ENCODE results near the gene MAPK1IP1L. TPM values are rescaled to one million over a fixed set of nuclear protein-coding genes. Genes with fewer than 3 reads are reported as not detected.
"Not testable (repeated sequence)": the region's sequence is repeated elsewhere in the genome, so short reads cannot be mapped to it uniquely, and the experiment has no call there.

Gene MAPK1IP1L
- total and polyA plus RNA-seq, 5 donors: 31.4 to 96.4 (median 60.8) TPM

DNA sequence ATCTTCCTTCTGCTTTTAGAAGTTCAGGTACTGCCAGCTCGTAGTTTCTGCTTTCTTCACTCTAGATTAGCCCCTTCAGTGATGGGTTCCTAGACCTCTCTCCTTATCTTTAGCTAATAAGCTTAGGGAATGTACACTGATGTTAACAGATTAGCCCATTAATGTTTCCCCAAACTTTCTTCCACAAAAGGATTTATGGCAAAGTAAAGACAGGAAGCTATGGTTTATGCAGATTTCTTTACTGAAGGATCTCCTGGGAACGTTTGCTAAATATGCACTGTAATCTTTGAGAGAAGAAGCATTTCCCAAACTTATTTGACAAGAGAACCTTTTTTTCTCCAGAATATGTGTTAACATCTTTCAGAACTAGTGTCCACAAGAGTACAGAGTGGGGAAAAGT lies 20.3 kb upstream of the MAPK1IP1L start:
- H3K4me1 ChIP-seq (ENCODE audit: control insufficient read depth, insufficient read depth, low read length): no peaks in the 10 kb centered on the region
- intact Hi-C loops (cut with DNase I): no loop called here
- ATAC-seq (no peak), DNase-seq (no peak)
- no peak overlapping the region for H3K4me3 ChIP-seq (ENCODE audit: low read length)
- 33% methylated on average over 2 of the region's 2 CpGs for WGBS
- no peak overlapping the region for H3K27ac ChIP-seq (ENCODE audit: low read length)
- H3K9me3 ChIP-seq (ENCODE audit: control insufficient read depth, low read length): no peaks in the 10 kb centered on the region
- H3K27me3 ChIP-seq (ENCODE audit: control insufficient read depth, insufficient read depth): no peaks in the 10 kb centered on the region

GRCh38 chr14:55037995-55038394 lies 13.5 kb upstream of the MAPK1IP1L start:
- DNase-seq; H3K9me3 ChIP-seq (ENCODE audit: control insufficient read depth, low read length); H3K27ac ChIP-seq (ENCODE audit: low read length); ATAC-seq; H3K27me3 ChIP-seq (ENCODE audit: control insufficient read depth, insufficient read depth); H3K4me1 ChIP-seq (ENCODE audit: control insufficient read depth, insufficient read depth, low read length); H3K4me3 ChIP-seq (ENCODE audit: low read length); intact Hi-C loops (cut with DNase I): not testable (repeated sequence)

DNA sequence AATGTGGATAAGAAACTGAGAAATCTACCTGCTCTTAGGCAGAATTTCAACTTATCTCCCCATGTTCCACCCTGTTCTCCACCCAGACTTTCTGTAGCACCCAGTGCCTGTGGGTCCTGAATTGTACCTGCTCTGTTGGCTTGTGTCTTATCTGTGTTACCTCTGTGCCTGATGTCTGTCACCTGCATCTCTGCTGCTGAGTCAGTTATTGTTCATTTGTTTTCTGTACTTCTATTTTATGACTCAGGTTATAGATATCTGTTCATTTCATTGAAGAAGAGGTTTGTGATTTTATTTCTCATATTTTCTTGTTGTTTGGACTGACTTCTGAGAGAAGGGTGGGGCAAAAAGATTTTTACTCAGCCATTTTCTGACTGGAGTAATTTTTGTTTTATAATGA lies 12.7 kb upstream of the MAPK1IP1L start:
- intact Hi-C loops (cut with DNase I): no loop called here
- no peak for DNase-seq
- no peaks in the 10 kb centered on the region for H3K9me3 ChIP-seq (ENCODE audit: control insufficient read depth, low read length)
- no peak overlapping the region for H3K27ac ChIP-seq (ENCODE audit: low read length)
- H3K4me1 ChIP-seq (ENCODE audit: control insufficient read depth, insufficient read depth, low read length): no peaks in the 10 kb centered on the region
- H3K27me3 ChIP-seq (ENCODE audit: control insufficient read depth, insufficient read depth): no peaks in the 10 kb centered on the region
- no peak overlapping the region for H3K4me3 ChIP-seq (ENCODE audit: low read length)
- no peak for ATAC-seq

- no peak for DNase-seq
- WGBS: 92% methylated on average over 5 of the region's 5 CpGs
- Histone ChIP-seq H3K4me1 (ENCODE audit: control insufficient read depth, insufficient read depth, low read length) (no peaks in the 10 kb centered on the region), H3K27ac (ENCODE audit: low read length) (no peak overlapping the region), H3K4me3 (ENCODE audit: low read length) (no peak overlapping the region), H3K9me3 (ENCODE audit: control insufficient read depth, low read length) (no peaks in the 10 kb centered on the region), H3K27me3 (ENCODE audit: control insufficient read depth, insufficient read depth) (no peaks in the 10 kb centered on the region)
- intact Hi-C loops (cut with DNase I): no loop called here
- no peak for ATAC-seq
Measured at GRCh38 chr14:55043528-55043927, 7.9 kb upstream of the MAPK1IP1L start.

DNA sequence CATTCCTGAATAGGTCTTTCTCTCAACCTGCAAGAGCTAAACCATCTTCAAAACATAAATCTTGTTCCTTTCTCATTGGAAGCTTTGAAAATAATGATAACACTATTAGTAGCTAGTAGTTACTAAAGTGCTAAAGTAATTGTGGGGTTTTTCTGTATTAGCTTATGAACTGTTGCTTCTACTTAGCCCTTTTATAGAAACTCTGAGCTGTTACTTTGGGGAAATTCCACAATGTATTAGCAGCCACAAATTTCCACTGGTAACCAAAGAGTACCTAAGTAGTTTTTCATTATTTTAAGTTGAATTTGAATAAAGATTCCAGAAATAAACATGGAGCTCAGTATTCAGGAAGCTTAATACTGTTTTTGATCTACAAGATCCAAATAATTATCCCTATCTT lies 6.4 kb upstream of the MAPK1IP1L start:
- Histone ChIP-seq H3K27me3 (ENCODE audit: control insufficient read depth, insufficient read depth) (no peaks in the 10 kb centered on the region), H3K9me3 (ENCODE audit: control insufficient read depth, low read length) (no peaks in the 10 kb centered on the region), H3K27ac (ENCODE audit: low read length) (no peak overlapping the region), H3K4me3 (ENCODE audit: low read length) (no peak overlapping the region), H3K4me1 (ENCODE audit: control insufficient read depth, insufficient read depth, low read length) (no peaks in the 10 kb centered on the region)
- DNase-seq (no peak), ATAC-seq (no peak)
- intact Hi-C loops (cut with DNase I): no loop called here

- no peak for ATAC-seq
- no peak for DNase-seq
- intact Hi-C loops (cut with DNase I): no loop called here
- Histone ChIP-seq H3K9me3 (ENCODE audit: control insufficient read depth, low read length) (no peaks in the 10 kb centered on the region), H3K4me3 (ENCODE audit: low read length) (no peak overlapping the region), H3K4me1 (ENCODE audit: control insufficient read depth, insufficient read depth, low read length) (peaks cover 3% of the 10 kb centered on the region), H3K27me3 (ENCODE audit: control insufficient read depth, insufficient read depth) (no peaks in the 10 kb centered on the region), H3K27ac (ENCODE audit: low read length) (no peak overlapping the region)
- 81% methylated on average over 5 of the region's 5 CpGs for WGBS
Measured at GRCh38 chr14:55047301-55048053, 4.0 kb upstream of the MAPK1IP1L start.

DNA sequence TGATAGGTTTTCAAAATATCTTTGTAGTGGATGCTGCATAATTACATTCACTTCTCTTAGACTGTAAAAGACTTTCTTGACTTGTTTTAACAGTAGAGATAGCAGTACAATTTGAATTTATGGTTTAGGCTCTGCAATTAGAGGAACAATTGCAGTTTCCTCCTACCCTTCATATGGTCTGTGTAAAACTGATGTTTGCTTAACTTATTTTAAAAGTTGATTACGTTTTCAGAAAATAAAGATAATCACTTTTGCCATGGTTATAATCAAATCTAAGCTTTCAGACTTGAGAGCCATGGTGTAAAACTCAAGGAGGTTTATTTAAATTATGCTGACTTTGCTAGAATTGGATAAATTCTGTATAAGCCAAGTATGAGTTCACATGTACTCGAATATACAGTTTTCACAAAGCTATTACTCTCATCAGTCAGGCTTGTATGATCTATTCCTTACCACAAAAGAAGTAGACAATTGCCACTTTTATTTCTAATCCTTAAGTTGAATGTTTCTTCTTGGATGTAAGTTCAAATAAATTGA lies 2.5 kb upstream of the MAPK1IP1L start:
- H3K4me1 ChIP-seq (ENCODE audit: control insufficient read depth, insufficient read depth, low read length): peaks cover 3% of the 10 kb centered on the region
- ATAC-seq (no peak), DNase-seq (no peak)
- H3K27me3 ChIP-seq (ENCODE audit: control insufficient read depth, insufficient read depth): no peaks in the 10 kb centered on the region
- no peaks in the 10 kb centered on the region for H3K9me3 ChIP-seq (ENCODE audit: control insufficient read depth, low read length)
- H3K4me3 ChIP-seq (ENCODE audit: low read length): no peak overlapping the region
- 84% methylated on average over 2 of the region's 2 CpGs for WGBS
- intact Hi-C loops (cut with DNase I): no loop called here
- no peak overlapping the region for H3K27ac ChIP-seq (ENCODE audit: low read length)

- DNase-seq (no peak), ATAC-seq (no peak)
- H3K4me3 ChIP-seq (ENCODE audit: low read length): peak overlapping the region; percentile 62
- peaks cover 3% of the 10 kb centered on the region for H3K4me1 ChIP-seq (ENCODE audit: control insufficient read depth, insufficient read depth, low read length)
- WGBS: under 1% methylated on average over 10 of the region's 10 CpGs
- H3K27me3 ChIP-seq (ENCODE audit: control insufficient read depth, insufficient read depth): no peaks in the 10 kb centered on the region
- intact Hi-C loops (cut with DNase I): no loop called here
- H3K27ac ChIP-seq (ENCODE audit: low read length): peak overlapping the region; percentile 73
- H3K9me3 ChIP-seq (ENCODE audit: control insufficient read depth, low read length): no peaks in the 10 kb centered on the region
Measured at GRCh38 chr14:55051165-55051422, 353 bp upstream of the MAPK1IP1L start.

GRCh38 chr14:55052269-55052930 lies 953 bp downstream of the MAPK1IP1L start:
- peaks cover 3% of the 10 kb centered on the region for H3K4me1 ChIP-seq (ENCODE audit: control insufficient read depth, insufficient read depth, low read length)
- ATAC-seq: no peak
- H3K9me3 ChIP-seq (ENCODE audit: control insufficient read depth, low read length): no peaks in the 10 kb centered on the region
- peak overlapping the region; percentile 62 for H3K4me3 ChIP-seq (ENCODE audit: low read length)
- intact Hi-C loops (cut with DNase I): no loop called here
- H3K27ac ChIP-seq (ENCODE audit: low read length): peak overlapping the region; percentile 95
- no peaks in the 10 kb centered on the region for H3K27me3 ChIP-seq (ENCODE audit: control insufficient read depth, insufficient read depth)
- DNase-seq: no peak
- 6% methylated on average over 14 of the region's 14 CpGs for WGBS

DNA sequence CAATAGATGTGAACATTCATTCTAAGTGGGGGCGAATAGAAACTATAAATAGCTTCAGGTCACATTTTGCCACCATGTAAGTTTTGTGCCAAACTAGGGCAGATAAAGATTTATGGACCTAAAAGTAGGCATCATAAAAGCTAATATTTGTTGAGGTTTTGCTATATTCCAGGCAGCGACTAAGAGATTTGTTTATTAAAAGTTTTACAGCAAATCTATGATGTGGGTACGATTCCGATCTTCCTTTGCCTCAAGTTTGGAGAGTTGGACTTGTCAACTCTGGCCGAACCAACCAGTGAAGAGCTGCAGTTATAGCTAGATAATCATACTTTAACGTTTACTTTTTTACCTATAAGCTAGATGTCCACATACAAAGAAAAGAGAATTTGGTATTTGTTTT lies 1.6 kb downstream of the MAPK1IP1L start:
- Histone ChIP-seq H3K27me3 (ENCODE audit: control insufficient read depth, insufficient read depth) (no peaks in the 10 kb centered on the region), H3K4me1 (ENCODE audit: control insufficient read depth, insufficient read depth, low read length) (peaks cover 3% of the 10 kb centered on the region), H3K9me3 (ENCODE audit: control insufficient read depth, low read length) (no peaks in the 10 kb centered on the region), H3K27ac (ENCODE audit: low read length) (no peak overlapping the region), H3K4me3 (ENCODE audit: low read length) (peak overlapping the region; percentile 62)
- ATAC-seq (no peak), DNase-seq (no peak)
- intact Hi-C loops (cut with DNase I): no loop called here
- 69% methylated on average over 6 of the region's 6 CpGs for WGBS

DNA sequence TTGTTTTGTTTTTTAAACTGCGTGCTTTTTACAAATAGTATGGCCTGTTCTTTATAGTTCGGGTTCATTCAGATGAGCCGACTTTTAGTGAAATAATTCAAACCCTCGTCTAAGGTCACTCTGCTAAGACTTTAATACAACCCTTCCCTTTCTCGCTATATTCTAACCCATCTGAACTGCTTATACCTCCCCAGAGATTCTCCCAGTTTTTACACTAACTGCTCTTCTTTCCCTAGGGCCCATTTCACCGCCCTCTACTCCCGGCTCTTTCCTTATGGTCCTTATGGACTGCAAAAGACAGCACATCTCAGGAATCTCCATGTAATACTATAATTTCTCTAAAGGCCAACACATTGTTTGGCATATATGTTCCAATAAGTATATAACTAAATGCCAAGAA lies 2.1 kb downstream of the MAPK1IP1L start:
- Histone ChIP-seq H3K4me3 (ENCODE audit: low read length) (no peak overlapping the region), H3K4me1 (ENCODE audit: control insufficient read depth, insufficient read depth, low read length) (peaks cover 3% of the 10 kb centered on the region), H3K27me3 (ENCODE audit: control insufficient read depth, insufficient read depth) (no peaks in the 10 kb centered on the region), H3K27ac (ENCODE audit: low read length) (no peak overlapping the region), H3K9me3 (ENCODE audit: control insufficient read depth, low read length) (no peaks in the 10 kb centered on the region)
- 90% methylated on average over 7 of the region's 7 CpGs for WGBS
- DNase-seq (no peak), ATAC-seq (no peak)
- intact Hi-C loops (cut with DNase I): no loop called here

Data from right cardiac atrium (tissue), 5 donors.